KMS-11 (cell line): ENCODE measurements around the gene EEF1AKMT3.

Experiments
- H2AFZ ChIP-seq: fragments of 200-600 bp; sonication (generic); 2 replicates; pipeline ENCODE4 v1.6.1; 2016; ENCODE audit warnings: antibody characterized with exemption, mixed run types, low read depth
- H3K27ac ChIP-seq: fragments of 200-600 bp; sonication (generic); 2 replicates; pipeline ENCODE4 v1.6.1; 2016; ENCODE audit warnings: mild to moderate bottlenecking, mixed run types
- H3K27me3 ChIP-seq: fragments of 200-600 bp; sonication (generic); 2 replicates; pipeline ENCODE4 v1.6.1; 2017; ENCODE audit warnings: mild to moderate bottlenecking, low read depth, mixed run types, moderate library complexity; ENCODE audit not compliant: insufficient read depth
- H3K36me3 ChIP-seq: fragments of 200-600 bp; sonication (generic); 2 replicates; pipeline ENCODE4 v1.6.1; 2017; ENCODE audit warnings: mild to moderate bottlenecking, mixed run types; ENCODE audit not compliant: insufficient read depth
- H3K4me1 ChIP-seq: fragments of 200-600 bp; sonication (generic); 2 replicates; pipeline ENCODE4 v1.6.1; 2016; ENCODE audit warnings: mild to moderate bottlenecking, low read depth, mixed run types; ENCODE audit not compliant: poor library complexity, severe bottlenecking
- H3K4me2 ChIP-seq: fragments of 200-600 bp; sonication (generic); 2 replicates; pipeline ENCODE4 v1.7.0; 2016; ENCODE audit warnings: mild to moderate bottlenecking, mixed run types
- H3K4me3 ChIP-seq: fragments of 200-600 bp; sonication (generic); IDR thresholded peaks from 2 replicates; pipeline ENCODE4 v1.6.1; 2017; ENCODE audit warnings: low read depth, low read length, mixed read lengths; ENCODE audit not compliant: insufficient read depth
- H3K79me2 ChIP-seq: fragments of 200-600 bp; sonication (generic); 2 replicates; pipeline ENCODE4 v1.6.1; 2016; ENCODE audit warnings: low read depth, mixed run types; ENCODE audit not compliant: insufficient read depth
- H3K9ac ChIP-seq: fragments of 200-600 bp; sonication (generic); 2 replicates; pipeline ENCODE4 v1.6.1; 2016; ENCODE audit warnings: mild to moderate bottlenecking, mixed run types
- H4K20me1 ChIP-seq: fragments of 200-600 bp; sonication (generic); 2 replicates; pipeline ENCODE4 v1.6.1; 2016; ENCODE audit warnings: mild to moderate bottlenecking, mixed run types; ENCODE audit not compliant: insufficient read depth
- TF ChIP-seq, protein P1 (sequence below): fragments of 200-600 bp; sonication (generic); conservative IDR thresholded peaks from 2 replicates; pipeline ENCODE4 v1.6.1; 2017; ENCODE audit warnings: low read depth, mild to moderate bottlenecking, antibody characterized with exemption, low read length, moderate library complexity, mixed read lengths

EEF1AKMT3 gene

GRCh38 chr12:57732270-57732669 is 40.1 kb upstream of the EEF1AKMT3 start:
- TF ChIP-seq, protein P1, sequence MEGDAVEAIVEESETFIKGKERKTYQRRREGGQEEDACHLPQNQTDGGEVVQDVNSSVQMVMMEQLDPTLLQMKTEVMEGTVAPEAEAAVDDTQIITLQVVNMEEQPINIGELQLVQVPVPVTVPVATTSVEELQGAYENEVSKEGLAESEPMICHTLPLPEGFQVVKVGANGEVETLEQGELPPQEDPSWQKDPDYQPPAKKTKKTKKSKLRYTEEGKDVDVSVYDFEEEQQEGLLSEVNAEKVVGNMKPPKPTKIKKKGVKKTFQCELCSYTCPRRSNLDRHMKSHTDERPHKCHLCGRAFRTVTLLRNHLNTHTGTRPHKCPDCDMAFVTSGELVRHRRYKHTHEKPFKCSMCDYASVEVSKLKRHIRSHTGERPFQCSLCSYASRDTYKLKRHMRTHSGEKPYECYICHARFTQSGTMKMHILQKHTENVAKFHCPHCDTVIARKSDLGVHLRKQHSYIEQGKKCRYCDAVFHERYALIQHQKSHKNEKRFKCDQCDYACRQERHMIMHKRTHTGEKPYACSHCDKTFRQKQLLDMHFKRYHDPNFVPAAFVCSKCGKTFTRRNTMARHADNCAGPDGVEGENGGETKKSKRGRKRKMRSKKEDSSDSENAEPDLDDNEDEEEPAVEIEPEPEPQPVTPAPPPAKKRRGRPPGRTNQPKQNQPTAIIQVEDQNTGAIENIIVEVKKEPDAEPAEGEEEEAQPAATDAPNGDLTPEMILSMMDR = no peak
- Histone ChIP-seq H3K4me1 (no peaks in the 10 kb centered on the region), H3K79me2 (no peaks in the 10 kb centered on the region), H3K9ac (no peak overlapping the region), H3K27ac (no peak overlapping the region), H2AFZ (no peak overlapping the region), H3K36me3 (no peaks in the 10 kb centered on the region), H3K4me3 (no peak overlapping the region), H4K20me1 (no peaks in the 10 kb centered on the region), H3K27me3 (peaks cover 26% of the 10 kb centered on the region; the same call in 1 of the 2 replicates), H3K4me2 (no peak overlapping the region)

GRCh38 chr12:57732726-57733593 is 39.5 kb upstream of the EEF1AKMT3 start:
- H3K27ac ChIP-seq = no peak overlapping the region
- TF ChIP-seq, protein P1 = no peak
- H3K4me3 ChIP-seq = no peak overlapping the region
- H2AFZ ChIP-seq = no peak overlapping the region
- H3K4me2 ChIP-seq = no peak overlapping the region
- no peaks in the 10 kb centered on the region for H3K4me1 ChIP-seq
- H3K27me3 ChIP-seq = peaks cover 26% of the 10 kb centered on the region; the same call in 1 of the 2 replicates
- H3K36me3 ChIP-seq = no peaks in the 10 kb centered on the region
- no peaks in the 10 kb centered on the region for H3K79me2 ChIP-seq
- H3K9ac ChIP-seq = no peak overlapping the region
- H4K20me1 ChIP-seq = no peaks in the 10 kb centered on the region

- H3K4me3 ChIP-seq = no peak overlapping the region
- H3K9ac ChIP-seq = no peak overlapping the region
- TF ChIP-seq, protein P1 = no peak
- no peak overlapping the region for H3K27ac ChIP-seq
- peaks cover 26% of the 10 kb centered on the region; the same call in 1 of the 2 replicates for H3K27me3 ChIP-seq
- no peak overlapping the region for H2AFZ ChIP-seq
- no peaks in the 10 kb centered on the region for H3K36me3 ChIP-seq
- no peak overlapping the region for H3K4me2 ChIP-seq
- H3K79me2 ChIP-seq = no peaks in the 10 kb centered on the region
- H4K20me1 ChIP-seq = no peaks in the 10 kb centered on the region
- H3K4me1 ChIP-seq = no peaks in the 10 kb centered on the region
These were observed 38.5 kb upstream of the EEF1AKMT3 start for GRCh38 chr12:57733928-57734327.

DNA sequence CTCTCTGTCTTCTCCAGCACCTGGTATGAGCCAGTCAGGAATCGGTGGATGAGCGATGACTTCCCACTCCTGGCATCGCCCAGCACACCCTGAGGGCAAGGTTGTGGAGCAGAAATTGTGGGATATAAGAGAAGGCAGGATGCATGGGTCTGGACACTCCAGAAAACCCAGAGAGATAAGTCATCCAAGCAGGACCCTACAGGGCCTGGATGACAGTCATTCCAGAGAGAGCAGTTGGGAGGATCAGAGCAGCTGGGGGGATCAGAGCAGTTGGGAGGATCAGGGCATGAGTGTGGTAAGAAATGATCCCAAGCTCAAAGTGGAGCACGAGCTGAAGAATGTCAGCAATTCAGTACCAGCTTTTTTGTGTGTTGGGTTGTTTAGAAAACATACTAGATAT is 37.8 kb upstream of the EEF1AKMT3 start:
- Histone ChIP-seq H3K4me2 (no peak overlapping the region), H2AFZ (no peak overlapping the region), H3K9ac (no peak overlapping the region), H3K27me3 (peaks cover 26% of the 10 kb centered on the region; the same call in 1 of the 2 replicates), H3K36me3 (no peaks in the 10 kb centered on the region), H4K20me1 (no peaks in the 10 kb centered on the region), H3K4me1 (no peaks in the 10 kb centered on the region), H3K4me3 (no peak overlapping the region), H3K79me2 (no peaks in the 10 kb centered on the region), H3K27ac (no peak overlapping the region)
- TF ChIP-seq, protein P1 = no peak
